ENCODE data around the gene ROGDI.

Gene ROGDI

DNA sequence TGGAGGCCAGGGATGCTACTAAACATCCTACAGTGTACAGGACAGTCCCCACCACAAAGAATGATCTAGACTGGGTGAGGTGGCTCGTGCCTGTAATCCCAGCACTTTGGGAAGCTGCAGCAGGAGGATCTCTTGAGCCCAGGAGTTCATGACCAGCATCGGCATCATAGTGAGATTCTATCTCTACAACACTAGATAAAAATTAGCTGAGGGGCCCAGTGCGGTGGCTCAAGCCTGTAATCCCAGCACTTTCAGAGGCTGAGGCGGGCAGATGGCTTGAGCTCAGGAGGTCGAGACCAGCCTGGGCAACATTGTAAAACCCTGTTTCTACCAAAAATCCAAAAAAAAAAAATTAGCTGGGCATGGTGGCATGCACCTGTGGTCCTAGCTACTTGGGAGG, 30.1 kb downstream of the ROGDI start:
- no peak overlapping the region for H3K4me3 ChIP-seq (ENCODE audit: low read depth, low read length)
- TF ChIP-seq, protein P1, sequence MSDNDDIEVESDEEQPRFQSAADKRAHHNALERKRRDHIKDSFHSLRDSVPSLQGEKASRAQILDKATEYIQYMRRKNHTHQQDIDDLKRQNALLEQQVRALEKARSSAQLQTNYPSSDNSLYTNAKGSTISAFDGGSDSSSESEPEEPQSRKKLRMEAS (IDR thresholded peaks at IDR 0.05; ENCODE audit: low read depth, low read length), result no peak
- TF ChIP-seq POLR2A (IDR thresholded peaks at IDR 0.05; ENCODE audit: extremely low read depth, insufficient read length) (no peak), CTCF (IDR thresholded peaks at IDR 0.05; ENCODE audit: low read depth, low read length) (no peak)
- no peak for DNase-seq (ENCODE audit: low read depth)

- DNase-seq (ENCODE audit: low read depth), result no peak
- TF ChIP-seq, protein P1 (IDR thresholded peaks at IDR 0.05; ENCODE audit: low read depth, low read length), result no peak
- TF ChIP-seq POLR2A (IDR thresholded peaks at IDR 0.05; ENCODE audit: extremely low read depth, insufficient read length) (no peak), CTCF (IDR thresholded peaks at IDR 0.05; ENCODE audit: low read depth, low read length) (no peak), MYC (IDR thresholded peaks at IDR 0.05; ENCODE audit: low read depth, low read length) (no peak)
- no peak overlapping the region for H3K4me3 ChIP-seq (ENCODE audit: low read depth, low read length)
Measured at GRCh38 chr16:4771646-4772045, 30.8 kb downstream of the ROGDI start.

DNA sequence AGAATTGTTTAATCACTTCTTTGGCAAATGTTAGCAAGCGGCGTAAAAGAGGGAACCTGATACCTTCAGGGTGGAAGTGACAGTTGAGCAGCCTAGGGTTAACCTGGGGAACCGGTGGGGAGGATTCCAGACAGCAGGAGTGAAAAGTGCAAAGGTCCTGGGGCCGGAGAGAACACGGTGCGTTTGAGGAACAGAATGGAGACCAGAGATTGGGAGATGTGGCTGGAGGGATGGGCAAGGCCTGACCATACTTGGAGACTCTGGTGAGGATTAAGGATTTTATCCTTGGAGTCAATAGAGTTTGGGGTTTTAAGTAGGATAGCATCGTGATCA, 33.2 kb downstream of the ROGDI start:
- no peak for TF ChIP-seq CTCF (IDR thresholded peaks at IDR 0.05; ENCODE audit: low read depth, low read length)
- TF ChIP-seq POLR2A (IDR thresholded peaks at IDR 0.05; ENCODE audit: extremely low read depth, insufficient read length), result no peak
- TF ChIP-seq, protein P1 (IDR thresholded peaks at IDR 0.05; ENCODE audit: low read depth, low read length), result no peak
- no peak for TF ChIP-seq MYC (IDR thresholded peaks at IDR 0.05; ENCODE audit: low read depth, low read length)
- H3K4me3 ChIP-seq (ENCODE audit: low read depth, low read length), result peak overlapping the region; percentile 93
- no peak for DNase-seq (ENCODE audit: low read depth)

DNA sequence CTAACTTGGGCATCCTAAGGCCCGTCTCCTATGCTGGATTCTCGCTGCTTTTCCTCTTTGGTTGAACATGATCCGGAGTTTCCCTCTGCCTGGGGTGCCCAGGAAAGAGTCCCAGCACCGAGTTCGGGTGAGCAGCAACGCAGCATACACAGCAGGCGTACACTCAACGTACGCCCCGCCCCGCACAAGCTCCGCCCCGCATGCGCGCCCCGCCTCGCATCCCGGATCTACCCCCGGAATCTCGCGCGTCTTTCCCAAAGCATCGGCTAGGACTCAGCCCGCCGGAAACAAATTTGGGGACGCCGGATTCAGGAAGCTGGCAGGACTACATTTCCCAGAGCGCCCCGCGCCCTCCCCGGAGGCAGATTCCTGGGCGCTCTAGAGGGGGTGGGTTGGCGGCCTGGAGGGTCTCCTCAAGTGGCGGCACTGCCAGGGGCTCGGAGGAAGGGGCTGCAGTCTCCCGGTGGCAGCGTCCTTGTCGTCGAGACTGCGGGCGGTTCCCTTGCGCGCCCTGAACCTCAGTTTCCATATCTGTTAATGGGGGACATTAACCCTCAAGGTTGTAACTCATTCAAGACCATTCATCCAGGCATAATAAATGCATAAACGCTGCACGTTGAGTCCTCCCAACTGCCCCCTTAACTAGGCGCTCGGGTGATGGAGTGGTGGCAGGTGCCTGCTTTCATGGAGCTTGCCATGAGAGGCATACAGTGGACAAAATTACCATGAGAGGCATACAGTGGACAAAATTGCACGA, 33.7 kb downstream of the ROGDI start:
- DNase-seq (ENCODE audit: low read depth), result peak; percentile 94
- peak overlapping the region; percentile 93 for H3K4me3 ChIP-seq (ENCODE audit: low read depth, low read length)
- TF ChIP-seq CTCF (IDR thresholded peaks at IDR 0.05; ENCODE audit: low read depth, low read length) (no peak), MYC (IDR thresholded peaks at IDR 0.05; ENCODE audit: low read depth, low read length) (peak; percentile 48), POLR2A (IDR thresholded peaks at IDR 0.05; ENCODE audit: extremely low read depth, insufficient read length) (peak; percentile 68)
- TF ChIP-seq, protein P1 (IDR thresholded peaks at IDR 0.05; ENCODE audit: low read depth, low read length), result 0 out of 2 replicates have a peak, but pooled peaks have one; percentile 30

DNA sequence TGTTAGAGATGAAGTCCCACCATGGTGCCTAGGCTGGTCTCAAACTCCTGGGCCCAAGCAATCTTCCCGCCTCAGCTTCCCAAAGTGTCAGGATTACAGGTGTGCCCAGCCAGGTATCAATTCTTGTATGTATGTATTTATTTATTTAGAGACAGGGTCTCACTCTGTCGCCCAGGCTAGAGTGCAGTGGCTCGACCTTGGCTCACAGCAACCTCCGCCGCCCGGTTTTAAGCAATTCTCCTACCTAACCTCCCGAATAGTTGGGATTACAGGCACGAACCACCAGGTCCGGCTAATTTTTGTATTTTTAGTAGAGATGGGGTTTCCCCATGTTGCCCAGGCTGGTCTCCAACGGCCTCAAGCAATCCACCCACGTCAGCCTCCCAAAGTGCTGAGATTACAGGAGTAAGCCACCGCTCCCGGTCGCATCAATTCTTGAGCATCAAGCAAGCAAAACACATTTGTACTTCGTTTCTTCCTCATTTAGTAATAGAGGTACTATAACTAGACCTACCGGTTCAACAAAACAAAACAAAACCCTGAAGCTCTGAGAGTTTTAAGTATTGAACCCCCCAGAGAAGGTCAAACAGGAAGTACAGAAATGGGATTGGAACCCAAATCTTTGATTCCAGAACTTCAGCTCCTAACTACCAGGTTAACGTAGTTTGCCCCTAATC, 34.4 kb downstream of the ROGDI start:
- no peak for TF ChIP-seq CTCF (IDR thresholded peaks at IDR 0.05; ENCODE audit: low read depth, low read length)
- peak; percentile 45 for DNase-seq (ENCODE audit: low read depth)
- H3K4me3 ChIP-seq (ENCODE audit: low read depth, low read length), result peak overlapping the region; percentile 93
